H4 (cell line): ENCODE results near the gene CAMK4. TPM values are rescaled to one million over a fixed set of nuclear protein-coding genes. Genes with fewer than 3 reads are reported as not detected.

Experiments used
- DNase-seq: peaks from one replicate; pipeline ENCODE4 v3.0.0-alpha.2; 2015; ENCODE audit warnings: low spot score
- total RNA-seq: library from RNA; depleted of rRNA; stranded (reverse); fragments of >200 nt; shearing (Covaris generic); gene quantifications from 2 replicates; pipeline ENCODE4 v1.2.3, GENCODE V29; 2014

Gene CAMK4
- total RNA-seq, 1 experiment from 2014 or later: 8.8 TPM

GRCh38 chr5:111486055-111486454, 261.9 kb downstream of the CAMK4 start:
- no peak for DNase-seq

GRCh38 chr5:111486926-111487325, 262.7 kb downstream of the CAMK4 start:
- no peak for DNase-seq

- no peak for DNase-seq
Measured at GRCh38 chr5:111488353-111488752, 264.2 kb downstream of the CAMK4 start.

GRCh38 chr5:111493031-111493430, 268.8 kb downstream of the CAMK4 start:
- DNase-seq: no peak

- no peak for DNase-seq
Measured at GRCh38 chr5:111494355-111494999, 270.3 kb downstream of the CAMK4 start.

GRCh38 chr5:111495159-111495558, 271.0 kb downstream of the CAMK4 start:
- no peak for DNase-seq

- DNase-seq: no peak
Measured at GRCh38 chr5:111498346-111498745, 274.2 kb downstream of the CAMK4 start.

GRCh38 chr5:111502956-111503355, 278.8 kb downstream of the CAMK4 start:
- DNase-seq: no peak

- no peak for DNase-seq
Measured at GRCh38 chr5:111505096-111505495, 280.9 kb downstream of the CAMK4 start.

GRCh38 chr5:111507276-111507675, 283.1 kb downstream of the CAMK4 start:
- DNase-seq: no peak

- DNase-seq: no peak
Measured at GRCh38 chr5:111509119-111509518, 284.9 kb downstream of the CAMK4 start.

GRCh38 chr5:111511174-111511830, 287.1 kb downstream of the CAMK4 start:
- no peak for DNase-seq

GRCh38 chr5:111511831-111512374, 287.7 kb downstream of the CAMK4 start:
- DNase-seq: no peak

- peak; percentile 97 for DNase-seq
Measured at GRCh38 chr5:111512375-111513130, 288.4 kb downstream of the CAMK4 start, which contains the start of gene STARD4. STARD4 (minus strand) TSS chr5:111512535; CDS start chr5:111507433, 5,102 bp downstream.

GRCh38 chr5:111513131-111513520, 288.9 kb downstream of the CAMK4 start:
- DNase-seq: no peak

GRCh38 chr5:111514087-111514486, 289.9 kb downstream of the CAMK4 start:
- DNase-seq: no peak

GRCh38 chr5:111517853-111518501, 293.8 kb downstream of the CAMK4 start:
- no peak for DNase-seq

GRCh38 chr5:111518777-111519176, 294.6 kb downstream of the CAMK4 start:
- no peak for DNase-seq

- no peak for DNase-seq
Measured at GRCh38 chr5:111520908-111521307, 296.7 kb downstream of the CAMK4 start.

GRCh38 chr5:111528056-111528455, 303.9 kb downstream of the CAMK4 start:
- no peak for DNase-seq

- peak; percentile 78 for DNase-seq
Measured at GRCh38 chr5:111530298-111530740, 306.1 kb downstream of the CAMK4 start.
